HK-2 (cell line): ENCODE data around the gene SLC22A23.

ENCODE experiments used
- DNase-seq: peaks from one replicate; pipeline ENCODE4 v3.0.0-alpha.2; 2018; ENCODE audit not compliant: unreplicated experiment

Gene SLC22A23, protein sequence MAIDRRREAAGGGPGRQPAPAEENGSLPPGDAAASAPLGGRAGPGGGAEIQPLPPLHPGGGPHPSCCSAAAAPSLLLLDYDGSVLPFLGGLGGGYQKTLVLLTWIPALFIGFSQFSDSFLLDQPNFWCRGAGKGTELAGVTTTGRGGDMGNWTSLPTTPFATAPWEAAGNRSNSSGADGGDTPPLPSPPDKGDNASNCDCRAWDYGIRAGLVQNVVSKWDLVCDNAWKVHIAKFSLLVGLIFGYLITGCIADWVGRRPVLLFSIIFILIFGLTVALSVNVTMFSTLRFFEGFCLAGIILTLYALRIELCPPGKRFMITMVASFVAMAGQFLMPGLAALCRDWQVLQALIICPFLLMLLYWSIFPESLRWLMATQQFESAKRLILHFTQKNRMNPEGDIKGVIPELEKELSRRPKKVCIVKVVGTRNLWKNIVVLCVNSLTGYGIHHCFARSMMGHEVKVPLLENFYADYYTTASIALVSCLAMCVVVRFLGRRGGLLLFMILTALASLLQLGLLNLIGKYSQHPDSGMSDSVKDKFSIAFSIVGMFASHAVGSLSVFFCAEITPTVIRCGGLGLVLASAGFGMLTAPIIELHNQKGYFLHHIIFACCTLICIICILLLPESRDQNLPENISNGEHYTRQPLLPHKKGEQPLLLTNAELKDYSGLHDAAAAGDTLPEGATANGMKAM

DNA sequence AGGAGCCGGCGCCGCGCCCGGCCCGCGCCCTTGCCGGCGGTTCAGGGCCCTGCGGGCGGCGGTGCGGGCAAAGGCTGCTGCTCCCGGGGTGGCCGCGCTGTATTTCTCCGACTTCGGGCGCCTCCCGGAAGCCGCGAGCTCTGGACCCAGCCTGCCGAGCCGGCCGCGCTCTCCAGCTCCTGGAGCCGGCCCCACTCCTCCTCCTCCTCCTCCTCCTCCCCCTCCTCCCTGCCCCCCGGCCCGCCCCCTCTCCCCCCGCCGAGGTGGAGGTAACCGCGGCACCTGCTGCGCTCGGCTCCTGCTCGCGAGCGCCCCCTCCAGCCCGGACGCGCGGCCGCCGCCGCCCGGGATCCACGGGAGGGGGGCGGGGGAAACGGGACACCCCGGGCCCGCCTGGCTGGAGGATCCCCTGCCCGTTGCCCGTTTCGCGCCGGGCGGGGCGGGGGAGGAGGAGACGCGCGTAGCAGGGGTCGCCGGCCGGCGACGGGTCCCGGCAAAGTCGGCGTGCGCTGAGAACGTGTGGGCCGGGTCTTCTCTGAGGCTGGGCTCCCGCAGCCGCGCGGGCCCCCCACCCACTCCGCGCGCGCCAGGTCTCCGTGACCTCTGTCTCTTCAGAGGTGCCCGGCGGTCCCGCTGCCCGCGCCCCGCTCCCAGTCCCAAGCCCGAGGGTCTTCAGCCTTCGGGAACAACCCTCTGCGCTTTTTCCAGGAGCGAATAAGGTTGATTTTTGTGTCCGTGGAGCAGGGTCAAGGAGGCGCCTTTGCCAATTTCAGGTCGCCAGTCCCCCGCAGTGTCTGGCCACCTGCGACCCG, at the start of gene SLC22A23:
SLC22A23 (minus strand) TSS at position 153 of the 812 bp plus-strand sequence. CDS start 491 bp downstream, outside the sequence.
- peak; percentile 65 for DNase-seq

DNA sequence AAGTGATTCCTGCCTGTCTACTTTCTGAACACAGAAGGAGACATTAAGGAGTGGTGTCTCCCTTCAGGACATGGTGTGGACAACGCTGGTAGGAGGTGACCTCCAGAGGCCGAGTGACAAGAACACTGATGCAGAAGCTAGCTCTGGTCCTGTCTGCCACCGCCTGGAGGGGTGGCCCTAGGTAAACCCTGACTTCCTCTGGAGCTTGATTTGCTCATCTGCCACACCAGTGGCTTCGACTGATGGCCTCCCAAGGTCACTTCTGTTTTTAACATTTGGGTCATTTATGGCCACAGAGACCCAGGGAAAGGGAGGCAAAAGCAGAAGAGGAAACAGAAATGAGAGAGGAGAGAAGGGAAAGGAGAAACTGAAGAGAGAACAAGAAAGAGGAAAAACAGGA, 49.4 kb upstream of the SLC22A23 start:
- DNase-seq, result no peak

GRCh38 chr6:3504938-3505805, 48.3 kb upstream of the SLC22A23 start:
- no peak for DNase-seq

- DNase-seq, result no peak
Observed at GRCh38 chr6:3504354-3504753, 47.5 kb upstream of the SLC22A23 start.

DNA sequence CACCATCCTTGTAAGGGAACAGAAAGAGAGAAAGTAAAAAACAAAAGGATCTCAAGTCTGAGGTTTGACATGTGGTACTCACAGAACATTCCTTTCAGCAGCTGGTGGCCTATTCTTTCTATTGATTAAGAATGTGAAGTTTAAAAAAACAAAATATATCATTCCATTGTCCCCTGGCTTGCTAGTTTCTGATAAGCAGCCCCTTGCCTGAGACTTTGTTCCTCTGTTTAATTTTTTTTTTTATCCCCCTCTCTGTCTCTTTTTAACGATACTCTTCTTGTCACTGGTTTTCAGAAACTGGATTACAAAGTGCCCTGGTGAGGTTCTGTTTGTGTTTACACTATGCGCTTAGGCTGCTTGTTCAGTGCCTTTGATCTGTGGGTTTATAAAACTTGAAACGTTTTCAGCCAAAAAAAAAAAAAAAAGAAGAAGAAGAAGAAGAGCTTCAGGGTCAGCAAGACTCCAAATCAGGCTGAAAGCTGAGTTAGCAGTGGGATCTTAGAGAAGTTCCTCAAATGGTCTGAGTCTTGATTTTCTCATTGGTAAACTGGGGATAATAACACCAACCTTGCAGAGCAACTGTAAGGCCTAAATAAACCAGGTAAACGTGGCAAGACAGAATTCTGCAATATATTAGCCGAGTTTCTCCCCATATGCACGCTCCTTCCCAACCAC, 45.1 kb upstream of the SLC22A23 start:
- no peak for DNase-seq

GRCh38 chr6:3500262-3501014, 43.6 kb upstream of the SLC22A23 start:
- no peak for DNase-seq

- DNase-seq, result no peak
Observed at GRCh38 chr6:3499603-3500002, 42.8 kb upstream of the SLC22A23 start.

DNA sequence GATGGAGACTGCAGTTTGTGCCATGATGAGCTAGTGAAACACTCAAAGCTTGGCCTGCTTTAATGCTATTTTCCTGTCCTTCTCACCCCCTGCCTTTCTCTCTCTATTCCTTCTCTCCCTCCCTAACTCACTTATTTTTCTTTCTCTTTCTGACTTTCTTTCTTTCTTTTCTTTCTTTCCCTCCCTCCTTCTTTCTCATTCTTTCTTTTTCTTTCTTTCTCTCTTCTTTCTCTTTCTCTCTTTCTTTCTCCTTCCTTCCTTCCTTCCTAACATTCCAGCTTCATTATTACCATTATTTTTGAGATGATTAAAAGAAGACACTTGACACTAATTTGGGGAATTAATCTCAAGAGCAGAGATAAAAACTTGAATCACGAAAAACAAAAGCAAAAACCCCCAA, 39.5 kb upstream of the SLC22A23 start:
- DNase-seq, result no peak

GRCh38 chr6:3494391-3495100, 37.7 kb upstream of the SLC22A23 start:
- DNase-seq, result no peak

DNA sequence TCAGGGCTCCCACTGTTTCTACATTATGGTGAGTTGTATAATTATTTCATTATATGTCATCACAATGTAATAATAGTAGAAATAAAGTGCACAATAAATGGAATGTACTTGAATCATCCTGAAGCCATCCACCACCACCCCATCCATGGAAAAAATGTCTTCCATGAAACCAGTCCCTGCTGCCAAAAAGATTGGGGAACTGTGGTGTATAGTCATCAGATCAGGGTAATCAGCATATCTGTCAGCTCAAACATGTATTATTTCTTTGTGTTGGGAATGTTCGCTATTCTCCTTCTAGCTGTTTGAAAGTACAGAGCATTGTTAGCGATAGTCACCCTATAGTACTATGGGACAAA, 33.8 kb upstream of the SLC22A23 start:
- DNase-seq, result no peak

- no peak for DNase-seq
Observed at GRCh38 chr6:3489961-3490624, 33.2 kb upstream of the SLC22A23 start.

- DNase-seq, result no peak
Observed at GRCh38 chr6:3489027-3489757, 32.3 kb upstream of the SLC22A23 start.

DNA sequence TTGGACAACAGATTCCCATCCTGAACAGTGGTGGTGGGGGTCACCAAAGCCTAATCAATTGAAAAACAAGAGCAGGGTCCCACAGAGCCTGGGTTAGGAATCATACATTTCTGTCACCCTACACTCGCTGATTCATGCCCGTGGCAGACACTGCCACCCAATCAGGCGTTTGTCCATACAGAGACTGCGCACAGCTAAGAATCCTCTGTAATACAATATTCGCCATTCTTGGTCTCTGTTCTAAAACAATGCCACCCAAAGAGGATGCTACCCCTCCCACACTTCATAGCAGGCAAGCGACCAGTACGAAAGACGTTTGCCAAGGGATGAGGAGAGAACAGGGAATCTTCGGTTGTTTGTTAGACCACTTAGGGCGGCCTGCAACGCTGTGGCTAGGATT, 28.1 kb upstream of the SLC22A23 start:
- no peak for DNase-seq

DNA sequence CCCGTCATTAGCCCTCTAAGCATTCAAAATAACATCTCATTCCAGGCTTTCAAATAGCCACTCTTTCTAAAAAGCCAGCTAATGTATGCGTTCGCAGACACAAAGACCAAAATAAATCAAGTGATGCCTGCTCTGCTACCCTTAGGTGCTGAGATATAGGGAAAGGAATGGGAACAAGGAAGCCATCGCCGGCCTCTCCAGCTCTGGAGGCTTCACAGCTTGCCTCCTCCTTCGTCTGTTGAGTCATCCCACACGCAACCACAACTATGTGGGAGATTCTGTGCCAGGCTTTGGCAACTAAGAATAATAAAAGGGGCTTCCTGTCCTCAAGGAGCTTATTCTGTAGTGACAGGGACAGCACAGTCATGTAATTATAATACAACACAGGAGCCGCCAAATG, 27.3 kb upstream of the SLC22A23 start:
- DNase-seq, result no peak

DNA sequence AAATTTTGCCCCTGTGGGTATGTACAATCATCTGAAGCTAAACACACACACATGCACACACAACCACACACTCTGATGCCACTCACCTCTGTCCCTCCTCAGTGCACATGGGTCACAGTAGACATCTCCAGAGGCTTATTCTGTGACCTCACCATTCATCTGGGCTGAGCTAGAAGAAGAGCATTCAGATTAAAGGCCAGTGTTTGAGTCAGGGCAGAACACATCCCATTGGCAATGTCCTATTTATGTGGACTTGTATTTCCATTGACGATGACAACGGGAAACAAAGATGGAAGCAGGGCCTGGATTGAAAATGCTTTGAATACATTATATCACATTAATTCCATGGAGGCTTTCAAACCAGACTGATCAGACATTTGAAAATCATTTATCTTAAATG, 26.8 kb upstream of the SLC22A23 start:
- no peak for DNase-seq

- DNase-seq, result no peak
Observed at GRCh38 chr6:3482869-3483268, 26.0 kb upstream of the SLC22A23 start.

GRCh38 chr6:3481640-3482039, 24.8 kb upstream of the SLC22A23 start:
- no peak for DNase-seq

GRCh38 chr6:3480009-3480408, 23.2 kb upstream of the SLC22A23 start:
- no peak for DNase-seq
